ENCODE measurements around the gene INCA1. TPM values are rescaled to one million over a fixed set of nuclear protein-coding genes. Genes with fewer than 3 reads are reported as not detected.

Gene INCA1
- total RNA-seq, 1 experiment from 2014 or later: 0.16 TPM

DNA sequence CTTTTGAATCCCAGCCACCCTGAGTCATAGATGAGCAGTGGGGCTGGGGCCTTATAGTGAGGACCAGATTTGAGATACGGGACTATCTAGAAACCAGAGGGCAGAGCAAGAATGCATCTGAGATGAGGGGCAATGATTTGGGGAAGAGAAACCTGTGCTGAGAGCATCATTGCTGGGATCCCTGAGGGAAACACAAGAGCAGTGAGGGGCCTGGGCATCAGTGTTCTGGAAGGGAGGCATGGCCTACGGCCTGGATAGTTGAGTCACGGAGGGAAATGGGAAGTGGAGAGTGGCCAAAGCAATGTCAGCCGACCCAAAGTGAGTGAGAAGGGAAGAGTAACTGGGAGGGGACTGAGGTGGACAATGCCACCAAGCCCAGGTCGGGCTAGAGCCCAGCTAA, 15.0 kb downstream of the INCA1 start:
- no peak for DNase-seq (ENCODE audit: low read depth, low spot score)
- in situ Hi-C loops (cut with HindIII; ENCODE audit: low pct_unique_long_range_greater_than_20kb, low sequenced_read_pairs): no loop called here

DNA sequence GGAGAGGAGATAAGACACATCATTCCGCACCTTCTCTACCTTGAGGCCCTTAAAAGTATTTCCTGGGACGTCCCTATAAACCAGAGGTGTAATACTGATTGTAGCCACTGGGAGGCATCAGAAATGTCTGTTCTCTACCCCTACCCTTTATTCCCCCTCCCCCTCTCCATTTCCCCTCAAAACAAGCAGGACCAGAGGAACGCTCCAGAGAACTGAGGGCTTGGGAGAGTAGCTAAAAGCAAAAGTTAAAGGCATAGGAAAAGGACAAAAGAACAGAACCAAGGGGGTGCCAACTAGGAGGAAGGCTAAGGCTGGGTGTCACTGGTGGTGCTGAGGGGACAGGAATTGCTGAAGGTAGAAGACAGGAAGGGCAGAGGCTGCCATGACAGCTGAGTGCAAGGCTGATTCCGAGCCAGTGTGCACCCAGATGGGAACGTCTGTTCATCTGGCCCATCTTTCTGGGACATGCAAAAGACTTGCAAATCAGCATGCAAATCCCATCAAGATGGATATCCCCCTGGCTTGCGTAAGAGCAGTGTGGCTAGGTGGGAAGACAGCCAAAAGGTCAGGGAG, 16.6 kb downstream of the INCA1 start:
- in situ Hi-C loops (cut with HindIII; ENCODE audit: low pct_unique_long_range_greater_than_20kb, low sequenced_read_pairs): no loop called here
- peak; percentile 81 for DNase-seq (ENCODE audit: low read depth, low spot score)

DNA sequence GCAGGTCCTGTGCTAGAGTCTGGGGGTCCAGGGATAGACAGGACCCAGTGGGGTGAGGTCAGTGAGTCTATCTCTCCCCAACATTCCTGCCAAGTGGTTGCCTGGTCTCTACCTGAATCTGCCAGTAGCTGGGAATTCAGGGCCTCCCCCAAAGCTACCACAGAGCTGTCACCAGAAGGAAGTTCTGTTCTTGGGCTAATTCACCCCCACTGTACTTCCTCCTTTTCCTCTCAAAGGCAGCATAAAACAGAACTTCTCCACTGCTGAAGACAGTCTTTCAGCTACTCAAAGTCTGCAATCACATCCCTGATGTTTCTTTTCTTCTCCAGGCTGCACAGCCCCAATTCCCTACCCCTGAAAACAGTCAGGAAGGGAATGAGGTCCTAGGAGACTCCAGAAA, 18.6 kb downstream of the INCA1 start:
- DNase-seq (ENCODE audit: low read depth, low spot score): no peak
- in situ Hi-C loops (cut with HindIII; ENCODE audit: low pct_unique_long_range_greater_than_20kb, low sequenced_read_pairs): no loop called here

DNA sequence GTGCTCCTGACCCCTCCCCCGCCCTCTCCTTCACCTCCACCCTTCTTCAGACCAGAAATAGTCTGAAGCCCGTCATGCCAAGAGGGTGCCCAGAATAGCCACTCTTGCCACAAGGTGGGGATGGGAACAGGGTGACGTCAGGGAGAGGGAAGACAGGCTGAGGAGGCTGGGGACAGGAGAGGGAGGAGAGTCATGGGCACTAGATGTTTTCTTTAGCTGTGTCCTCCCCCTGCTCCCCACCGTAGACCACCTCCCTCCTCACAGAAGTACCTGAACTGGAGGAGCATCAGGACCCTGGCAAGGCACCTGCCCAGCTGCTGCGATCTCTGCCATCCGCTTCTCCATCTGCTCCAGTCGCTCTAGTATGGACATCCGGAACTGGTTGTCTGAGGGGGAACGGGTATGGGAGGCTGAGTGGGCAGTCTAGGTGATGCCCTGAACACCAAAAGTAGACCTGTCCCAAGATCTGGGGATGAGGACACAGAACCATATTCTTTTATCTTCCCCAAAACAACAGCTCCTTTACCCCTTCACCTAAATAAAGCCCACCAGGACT, 23.1 kb downstream of the INCA1 start:
- in situ Hi-C loops (cut with HindIII; ENCODE audit: low pct_unique_long_range_greater_than_20kb, low sequenced_read_pairs): no loop called here
- no peak for DNase-seq (ENCODE audit: low read depth, low spot score)

DNA sequence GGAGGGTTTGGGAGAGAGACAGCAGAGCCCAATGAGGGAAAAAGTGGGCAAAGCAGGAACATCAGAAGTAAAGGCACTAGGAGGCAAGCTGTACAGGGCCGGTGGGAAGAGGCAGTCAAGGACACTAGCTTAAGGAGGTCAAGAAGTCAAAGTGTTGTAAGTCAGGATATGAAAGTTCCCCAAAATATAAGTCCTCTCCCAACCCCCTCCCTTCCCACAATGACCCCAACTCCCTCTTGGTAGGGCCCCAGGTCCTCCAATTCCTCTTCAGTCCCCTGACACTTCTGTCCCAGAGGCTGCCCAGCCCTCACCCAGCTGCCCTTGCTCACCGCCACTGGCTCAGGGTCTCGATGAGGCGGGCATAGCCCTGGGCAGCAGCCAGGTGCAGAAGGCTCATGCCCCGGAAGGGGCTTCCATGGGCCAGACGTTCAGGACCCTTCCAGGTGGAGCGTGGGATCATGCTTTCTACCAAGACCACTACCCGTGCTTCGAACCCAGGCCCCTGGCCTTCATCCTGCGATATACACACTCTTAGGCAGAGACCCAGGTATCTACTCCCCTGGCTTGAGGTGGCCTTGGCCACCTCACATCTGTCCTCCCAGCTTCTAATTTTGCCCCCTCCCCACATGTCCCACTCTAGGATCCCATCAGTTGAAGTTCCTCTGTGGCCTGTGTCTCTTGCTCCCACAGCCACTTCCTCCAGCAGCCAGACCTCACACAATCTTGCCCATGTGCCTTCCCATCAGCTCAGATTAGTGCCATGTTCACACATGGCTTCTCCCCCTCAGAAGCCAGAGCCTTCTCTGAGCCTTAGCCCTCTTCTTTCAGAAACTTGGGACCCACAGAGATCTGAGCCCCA, 23.8 kb downstream of the INCA1 start:
- DNase-seq (ENCODE audit: low read depth, low spot score): no peak
- in situ Hi-C loops (cut with HindIII; ENCODE audit: low pct_unique_long_range_greater_than_20kb, low sequenced_read_pairs): no loop called here

DNA sequence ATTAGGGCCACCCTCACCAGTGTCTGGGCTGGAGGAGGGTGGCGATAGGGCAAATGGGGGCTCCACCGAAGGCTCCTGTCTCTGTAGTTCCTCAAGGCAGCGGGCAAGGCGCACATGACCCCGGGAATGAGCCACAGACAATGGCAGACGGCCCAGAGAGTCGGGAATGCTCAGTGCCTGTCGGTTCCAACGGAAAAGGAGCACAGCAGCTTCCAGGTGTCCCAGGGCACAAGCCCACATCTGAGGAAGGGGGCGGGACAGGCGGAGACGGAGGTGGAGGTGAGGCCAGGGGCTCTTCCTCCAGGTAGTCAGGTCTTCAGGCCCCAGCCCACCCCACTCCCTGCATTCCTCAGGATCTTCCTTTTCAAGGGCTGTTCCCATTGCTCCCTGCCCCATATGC, 24.6 kb downstream of the INCA1 start:
- in situ Hi-C loops (cut with HindIII; ENCODE audit: low pct_unique_long_range_greater_than_20kb, low sequenced_read_pairs): no loop called here
- DNase-seq (ENCODE audit: low read depth, low spot score): no peak

GRCh38 chr17:4972322-4972721, 25.0 kb downstream of the INCA1 start:
- DNase-seq (ENCODE audit: low read depth, low spot score): no peak
- in situ Hi-C loops (cut with HindIII; ENCODE audit: low pct_unique_long_range_greater_than_20kb, low sequenced_read_pairs): no loop called here

DNA sequence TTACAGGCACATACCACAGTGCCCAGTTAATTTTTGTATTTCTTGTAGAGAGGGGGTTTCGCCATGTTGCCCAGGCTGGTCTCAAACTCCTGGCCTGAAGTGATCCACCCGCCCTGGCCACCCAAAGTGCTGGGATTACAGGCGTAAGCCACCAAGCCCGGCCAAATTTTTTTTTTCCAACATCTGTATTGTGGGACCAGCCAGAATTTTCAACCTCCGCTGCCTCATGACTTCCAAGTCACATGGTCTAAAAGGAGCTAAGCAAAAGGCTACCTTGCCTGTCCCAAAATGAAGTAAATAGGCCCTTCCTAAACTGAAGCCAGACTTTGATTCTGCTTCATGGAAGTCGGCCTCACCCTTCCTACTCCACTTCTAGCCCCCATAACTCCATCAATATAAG, 25.5 kb downstream of the INCA1 start:
- in situ Hi-C loops (cut with HindIII; ENCODE audit: low pct_unique_long_range_greater_than_20kb, low sequenced_read_pairs): no loop called here

GRCh38 chr17:4970273-4970672, 27.0 kb downstream of the INCA1 start:
- in situ Hi-C loops (cut with HindIII; ENCODE audit: low pct_unique_long_range_greater_than_20kb, low sequenced_read_pairs): no loop called here

More for the DNA sequence above, 25.5 kb downstream of the INCA1 start:
- no peak for DNase-seq (ENCODE audit: low read depth, low spot score)

DNA sequence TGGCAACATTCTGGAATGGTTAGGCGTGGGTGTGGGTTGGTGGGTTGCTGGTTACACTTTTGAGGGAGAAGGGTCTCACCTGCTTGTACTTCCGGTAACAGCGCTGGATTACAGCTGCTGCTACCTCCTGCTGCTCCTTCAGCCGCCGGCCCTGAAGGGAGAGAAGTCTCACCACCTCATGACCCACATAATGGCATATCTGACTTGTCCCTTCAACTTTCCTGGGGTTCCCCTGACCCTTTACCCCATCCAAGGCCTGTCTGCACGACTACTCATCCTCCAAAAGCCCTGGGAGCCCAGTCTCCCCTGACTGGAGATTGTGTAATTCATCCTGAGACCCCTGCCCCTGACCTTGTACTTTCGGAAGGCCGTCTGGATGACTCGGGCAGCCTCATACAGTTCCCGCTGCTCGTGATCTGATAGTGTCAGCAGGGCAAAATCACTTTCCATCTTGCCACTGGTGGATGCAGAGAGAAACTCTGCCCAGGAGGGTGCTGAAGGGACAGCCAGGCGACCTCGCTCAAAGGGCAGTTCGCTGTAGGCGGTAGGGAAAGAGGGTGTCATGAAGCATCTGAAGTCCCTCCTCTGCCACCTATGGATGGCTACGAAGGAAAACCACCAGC, 27.7 kb downstream of the INCA1 start:
- in situ Hi-C loops (cut with HindIII; ENCODE audit: low pct_unique_long_range_greater_than_20kb, low sequenced_read_pairs): no loop called here
- no peak for DNase-seq (ENCODE audit: low read depth, low spot score)

More at GRCh38 chr17:4970273-4970672, 27.0 kb downstream of the INCA1 start:
- DNase-seq (ENCODE audit: low read depth, low spot score): no peak

DNA sequence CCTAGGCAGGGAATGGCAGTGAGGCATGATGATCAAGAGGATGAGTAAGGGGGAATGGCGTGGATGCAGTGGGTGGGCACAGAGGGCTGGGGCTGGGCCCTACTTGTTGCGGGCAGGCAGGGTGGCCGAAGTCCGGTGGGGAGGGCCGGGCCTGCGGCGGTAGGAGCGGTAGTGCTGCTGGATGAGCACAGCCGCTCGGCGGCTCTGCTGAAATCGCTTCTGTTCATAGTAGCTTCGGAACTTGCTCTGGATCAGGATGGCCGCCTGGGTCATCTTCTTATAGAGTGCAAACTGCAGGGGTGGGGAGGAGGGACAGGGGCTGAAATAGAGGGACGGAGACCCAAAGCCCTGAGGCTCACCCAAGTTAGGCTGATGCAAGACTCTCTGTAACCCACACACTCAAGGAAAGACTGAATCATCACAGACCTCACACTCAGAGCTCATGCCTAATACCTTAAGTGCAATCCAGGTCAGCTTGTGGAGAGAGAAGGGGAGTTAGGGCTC, 28.2 kb downstream of the INCA1 start:
- in situ Hi-C loops (cut with HindIII; ENCODE audit: low pct_unique_long_range_greater_than_20kb, low sequenced_read_pairs): no loop called here
- DNase-seq (ENCODE audit: low read depth, low spot score): no peak

DNA sequence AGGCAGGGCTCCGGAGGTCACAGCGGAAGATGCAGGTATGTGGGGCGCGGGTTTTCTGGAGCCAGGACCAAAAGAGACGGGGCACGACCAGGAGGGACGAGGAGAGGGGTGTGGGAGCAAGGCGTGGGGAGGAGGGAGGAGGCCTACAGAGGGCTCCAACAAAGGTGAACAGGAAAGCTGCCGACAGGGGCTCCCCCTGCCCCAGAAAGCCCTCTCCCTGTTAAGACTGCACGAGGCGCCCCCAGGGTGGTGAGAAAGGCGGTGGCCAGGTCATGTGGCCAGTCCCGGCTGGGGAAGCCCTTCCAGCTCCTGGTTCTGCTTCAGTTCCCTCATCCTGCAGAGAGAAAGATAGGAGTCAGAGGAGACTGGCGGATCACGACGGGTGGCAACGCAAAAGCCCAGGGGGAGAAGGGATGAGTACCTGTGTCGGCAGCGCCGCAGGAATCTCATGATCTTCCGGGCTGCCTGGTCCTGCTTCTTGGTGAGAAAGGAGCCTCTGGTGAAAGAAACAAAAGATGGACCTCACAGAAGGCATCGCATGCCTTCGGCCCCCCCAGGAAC, 28.8 kb downstream of the INCA1 start:
- no peak for DNase-seq (ENCODE audit: low read depth, low spot score)
- in situ Hi-C loops (cut with HindIII; ENCODE audit: low pct_unique_long_range_greater_than_20kb, low sequenced_read_pairs): no loop called here

- in situ Hi-C loops (cut with HindIII; ENCODE audit: low pct_unique_long_range_greater_than_20kb, low sequenced_read_pairs): no loop called here
- DNase-seq (ENCODE audit: low read depth, low spot score): peak; percentile 94
These were observed 29.5 kb downstream of the INCA1 start, which contains the start of gene SPAG7 for GRCh38 chr17:4967539-4968485. SPAG7 (minus strand) TSS chr17:4967817; CDS start chr17:4967804, 13 bp downstream.

- in situ Hi-C loops (cut with HindIII; ENCODE audit: low pct_unique_long_range_greater_than_20kb, low sequenced_read_pairs): no loop called here
- peak; percentile 100 for DNase-seq (ENCODE audit: low read depth, low spot score)
These were observed 30.3 kb downstream of the INCA1 start for GRCh38 chr17:4966844-4967538.

- in situ Hi-C loops (cut with HindIII; ENCODE audit: low pct_unique_long_range_greater_than_20kb, low sequenced_read_pairs): no loop called here
- DNase-seq (ENCODE audit: low read depth, low spot score): no peak
These were observed 31.9 kb downstream of the INCA1 start for GRCh38 chr17:4965311-4965986.
